GM12874 (cell line): ENCODE measurements around the gene UBE2J2.

Experiments
- CTCF ChIP-seq: IDR thresholded peaks from 2 replicates; pipeline ENCODE4 v1.5.1; 2011; ENCODE audit warnings: low read depth, mild to moderate bottlenecking, control low read depth, low read length, moderate library complexity; ENCODE audit not compliant: insufficient read depth

The UBE2J2 gene

GRCh38 chr1:1291548-1292441, 18.1 kb upstream of the UBE2J2 start:
- TF ChIP-seq CTCF = peak; percentile 81

DNA sequence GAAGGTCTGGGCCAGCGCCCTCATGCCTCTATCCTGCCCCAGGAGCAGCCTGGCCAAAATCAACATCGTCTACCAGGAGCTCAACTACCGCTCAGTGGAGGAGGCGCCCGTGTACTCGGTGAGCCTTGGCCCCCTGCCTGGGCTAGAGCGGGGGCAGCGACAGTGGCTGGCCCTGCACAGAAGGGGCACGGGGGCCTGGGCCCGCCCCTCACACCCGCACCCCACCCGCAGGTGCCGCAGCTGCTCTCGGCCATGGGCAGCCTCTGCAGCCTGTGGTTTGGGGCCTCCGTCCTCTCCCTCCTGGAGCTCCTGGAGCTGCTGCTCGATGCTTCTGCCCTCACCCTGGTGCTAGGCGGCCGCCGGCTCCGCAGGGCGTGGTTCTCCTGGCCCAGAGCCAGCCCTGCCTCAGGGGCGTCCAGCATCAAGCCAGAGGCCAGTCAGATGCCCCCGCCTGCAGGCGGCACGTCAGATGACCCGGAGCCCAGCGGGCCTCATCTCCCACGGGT, 17.4 kb upstream of the UBE2J2 start:
- no peak for TF ChIP-seq CTCF

GRCh38 chr1:1290238-1290731, 16.6 kb upstream of the UBE2J2 start:
- TF ChIP-seq CTCF = peak; percentile 56; the same call in 1 of the 2 replicates

GRCh38 chr1:1287288-1288110, 13.8 kb upstream of the UBE2J2 start:
- no peak for TF ChIP-seq CTCF

- TF ChIP-seq CTCF = no peak
Measured at GRCh38 chr1:1286313-1287261, 12.9 kb upstream of the UBE2J2 start.

DNA sequence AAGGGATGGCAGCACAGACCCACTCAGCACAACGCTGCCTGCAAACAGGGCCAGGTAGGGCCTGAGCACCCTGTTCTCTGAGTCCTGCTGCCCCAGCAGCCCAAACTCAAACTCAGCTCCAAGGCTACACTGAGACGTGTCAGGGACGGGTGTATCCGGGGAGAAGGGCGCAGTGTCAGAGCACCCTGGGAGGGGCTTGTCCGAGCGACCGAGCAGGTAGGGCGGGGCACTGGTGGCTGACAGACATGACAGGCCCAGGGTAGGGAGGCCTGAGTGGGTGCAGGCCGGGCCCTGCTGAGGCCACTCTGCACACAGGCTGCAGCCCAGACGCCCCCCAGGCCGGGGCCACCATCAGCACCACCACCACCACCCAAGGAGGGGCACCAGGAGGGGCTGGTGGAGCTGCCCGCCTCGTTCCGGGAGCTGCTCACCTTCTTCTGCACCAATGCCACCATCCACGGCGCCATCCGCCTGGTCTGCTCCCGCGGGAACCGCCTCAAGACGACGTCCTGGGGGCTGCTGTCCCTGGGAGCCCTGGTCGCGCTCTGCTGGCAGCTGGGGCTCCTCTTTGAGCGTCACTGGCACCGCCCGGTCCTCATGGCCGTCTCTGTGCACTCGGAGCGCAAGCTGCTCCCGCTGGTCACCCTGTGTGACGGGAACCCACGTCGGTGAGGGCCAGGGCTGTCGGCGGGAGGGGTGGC, 12.1 kb upstream of the UBE2J2 start:
- no peak for TF ChIP-seq CTCF
